K562 (cell line): Measurements from ENCODE around the gene SCYL1. TPM values are rescaled to one million over a fixed set of nuclear protein-coding genes. Genes with fewer than 3 reads are reported as not detected.

Experiments used
- KAT2B ChIP-seq: IDR thresholded peaks from one replicate; pipeline ENCODE4 v1.6.1; 2012; ENCODE audit warnings: low read depth, mild to moderate bottlenecking, control low read depth, inconsistent platforms, low read length, moderate library complexity
- MNT ChIP-seq, 2 experiments: fragments of 450-650 bp; conservative IDR thresholded peaks; 2 replicates each; pipeline ENCODE4 v1.6.1; 2017; ENCODE audit warnings: mild to moderate bottlenecking in 2 of 2, moderate library complexity in 2 of 2
- SMARCE1 ChIP-seq: fragments of 450-650 bp; IDR thresholded peaks from 2 replicates; pipeline ENCODE4 v1.7.1; 2016; ENCODE audit warnings: mild to moderate bottlenecking
- STAT6 ChIP-seq: sonication (generic); formaldehyde crosslinking; IDR thresholded peaks from 2 replicates; pipeline ENCODE4 v1.8.1; 2023; ENCODE audit warnings: mild to moderate bottlenecking, missing genetic modification reagents
- TBL1XR1 ChIP-seq, 2 experiments: IDR thresholded peaks; 2 replicates each; pipeline ENCODE4 v1.6.1; 2012; ENCODE audit warnings: improper control_type of control experiment in 2 of 2, low read length in 2 of 2, mild to moderate bottlenecking in 1 of 2
- ZBED1 ChIP-seq: IDR thresholded peaks from 2 replicates; pipeline ENCODE4 v1.6.1; 2014
- polyA plus RNA-seq, 8 experiments: library from polyadenylated mRNA; depleted of rRNA in 4 of 8; stranded (reverse) in 5 of 8; unstranded in 3 of 8; fragments of >200 nt; fragmentation: Nextera tagmentation in 2 of 8; fragmentation: Illumina TruSeq in 1 of 8; extraction: Ambion mirVana in 2 of 8; extraction: Trizol in 1 of 8; gene quantifications; 2 replicates each; pipeline versions ENCODE4 v1.2.1 to v1.2.3, GENCODE V29; 2011 to 2014; ENCODE audit warnings: inconsistent platforms in 1 of 8, missing spikeins in 1 of 8
- total RNA-seq, 7 experiments: library from RNA; depleted of rRNA in 6 of 7; stranded (reverse); fragments of >200 nt in 6 of 7; fragmentation: Illumina TruSeq in 2 of 7; extraction: Trizol in 2 of 7; gene quantifications; 2 replicates each; pipeline versions ENCODE4 v1.2.1 to v1.2.3, GENCODE V29; 2011 to 2021; ENCODE audit warnings: low replicate concordance in 1 of 7
- TF ChIP-seq, protein P1 (sequence below), 2 experiments: fragments of 450-650 bp; IDR thresholded peaks; 2 replicates each; pipeline ENCODE4 v1.6.1; 2016; ENCODE audit warnings: mild to moderate bottlenecking in 2 of 2, borderline replicate concordance in 1 of 2, low read depth in 1 of 2, moderate library complexity in 1 of 2
- TF ChIP-seq, protein P2 (sequence below): fragments of 250-450 bp; sonication (Bioruptor Pico); IDR thresholded peaks from 2 replicates; pipeline ENCODE4 v1.4.0; 2020

Gene SCYL1
- total and polyA plus RNA-seq, 9 of the 15 experiments (the other 6 are each of a cell fraction or from before 2014, with no cell fraction given) = 1.9 to 145 (median 57.6) TPM

GRCh38 chr11:65498977-65499712 lies 25.7 kb upstream of the SCYL1 start, which contains the start of gene MALAT1 (continued):
- TF ChIP-seq, protein P1, sequence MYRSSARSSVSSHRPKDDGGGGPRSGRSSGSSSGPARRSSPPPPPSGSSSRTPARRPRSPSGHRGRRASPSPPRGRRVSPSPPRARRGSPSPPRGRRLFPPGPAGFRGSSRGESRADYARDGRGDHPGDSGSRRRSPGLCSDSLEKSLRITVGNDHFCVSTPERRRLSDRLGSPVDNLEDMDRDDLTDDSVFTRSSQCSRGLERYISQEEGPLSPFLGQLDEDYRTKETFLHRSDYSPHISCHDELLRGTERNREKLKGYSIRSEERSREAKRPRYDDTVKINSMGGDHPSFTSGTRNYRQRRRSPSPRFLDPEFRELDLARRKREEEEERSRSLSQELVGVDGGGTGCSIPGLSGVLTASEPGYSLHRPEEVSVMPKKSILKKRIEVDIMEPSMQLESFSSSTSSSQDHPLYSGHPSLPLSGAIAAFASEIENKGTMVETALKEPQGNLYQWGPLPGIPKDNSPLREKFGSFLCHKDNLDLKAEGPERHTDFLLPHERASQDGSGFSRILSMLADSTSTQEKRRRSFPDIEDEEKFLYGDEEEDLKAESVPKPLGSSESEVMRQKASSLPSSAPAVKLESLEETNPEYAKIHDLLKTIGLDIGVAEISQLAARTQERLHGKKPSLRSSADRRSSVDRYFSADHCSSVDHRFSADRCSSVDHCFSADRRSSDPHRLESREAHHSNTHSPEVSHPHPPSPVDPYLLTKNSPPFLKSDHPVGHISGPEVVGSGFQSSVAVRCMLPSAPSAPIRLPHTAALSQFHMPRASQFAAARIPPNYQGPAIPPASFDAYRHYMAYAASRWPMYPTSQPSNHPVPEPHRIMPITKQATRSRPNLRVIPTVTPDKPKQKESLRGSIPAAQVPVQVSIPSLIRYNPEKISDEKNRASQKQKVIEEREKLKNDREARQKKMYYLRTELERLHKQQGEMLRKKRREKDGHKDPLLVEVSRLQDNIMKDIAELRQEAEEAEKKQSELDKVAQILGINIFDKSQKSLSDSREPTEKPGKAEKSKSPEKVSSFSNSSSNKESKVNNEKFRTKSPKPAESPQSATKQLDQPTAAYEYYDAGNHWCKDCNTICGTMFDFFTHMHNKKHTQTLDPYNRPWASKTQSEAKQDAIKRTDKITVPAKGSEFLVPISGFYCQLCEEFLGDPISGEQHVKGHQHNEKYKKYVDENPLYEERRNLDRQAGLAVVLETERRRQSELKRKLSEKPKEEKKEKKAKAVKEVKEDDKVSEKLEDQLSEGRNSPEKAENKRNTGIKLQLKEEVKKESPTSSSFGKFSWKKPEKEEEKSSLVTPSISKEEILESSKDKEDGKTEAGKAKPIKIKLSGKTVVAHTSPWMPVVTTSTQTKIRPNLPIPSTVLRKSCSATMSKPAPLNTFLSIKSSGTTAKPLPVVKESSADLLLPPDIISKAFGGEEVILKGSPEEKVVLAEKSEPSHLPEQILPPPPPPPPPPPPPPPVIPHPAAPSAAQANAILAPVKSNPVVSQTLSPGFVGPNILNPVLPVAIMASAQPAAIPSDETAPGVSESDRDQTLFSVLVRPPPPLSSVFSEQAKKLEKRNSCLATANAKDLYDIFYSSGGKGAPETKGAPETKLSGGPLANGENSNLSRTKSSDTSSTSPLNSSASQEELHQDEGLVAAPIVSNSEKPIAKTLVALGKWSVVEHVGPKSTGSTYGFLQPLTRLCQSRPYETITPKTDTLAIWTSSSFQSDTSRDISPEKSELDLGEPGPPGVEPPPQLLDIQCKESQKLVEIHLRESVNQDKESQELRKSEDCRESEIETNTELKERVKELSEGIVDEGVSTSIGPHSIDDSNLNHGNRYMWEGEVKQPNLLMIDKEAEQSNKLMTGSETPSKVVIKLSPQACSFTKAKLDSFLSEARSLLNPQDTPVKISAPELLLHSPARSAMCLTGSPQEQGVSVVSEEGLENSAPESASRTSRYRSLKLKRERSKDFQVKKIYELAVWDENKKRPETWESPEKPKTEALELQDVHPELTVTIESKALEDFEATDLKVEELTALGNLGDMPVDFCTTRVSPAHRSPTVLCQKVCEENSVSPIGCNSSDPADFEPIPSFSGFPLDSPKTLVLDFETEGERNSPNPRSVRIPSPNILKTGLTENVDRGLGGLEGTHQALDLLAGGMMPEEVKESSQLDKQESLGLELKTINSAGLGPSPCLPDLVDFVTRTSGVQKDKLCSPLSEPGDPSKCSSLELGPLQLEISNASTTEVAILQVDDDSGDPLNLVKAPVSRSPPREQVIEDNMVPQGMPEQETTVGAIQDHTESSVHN (IDR thresholded peaks at IDR 0.05; ENCODE audit: borderline replicate concordance in 1 of 2, low read depth in 1 of 2) = 0 out of 4 replicates have a peak, but pooled peaks of 1 of the 2 experiments have one; percentile 59
- TF ChIP-seq KAT2B = no peak
- TF ChIP-seq TBL1XR1 (IDR thresholded peaks at IDR 0.05; ENCODE audit: low read length in 2 of 2) = peak; percentile 87 to 92
- no peak for TF ChIP-seq SMARCE1
- TF ChIP-seq ZBED1 = peak; percentile 99
- TF ChIP-seq, protein P2, sequence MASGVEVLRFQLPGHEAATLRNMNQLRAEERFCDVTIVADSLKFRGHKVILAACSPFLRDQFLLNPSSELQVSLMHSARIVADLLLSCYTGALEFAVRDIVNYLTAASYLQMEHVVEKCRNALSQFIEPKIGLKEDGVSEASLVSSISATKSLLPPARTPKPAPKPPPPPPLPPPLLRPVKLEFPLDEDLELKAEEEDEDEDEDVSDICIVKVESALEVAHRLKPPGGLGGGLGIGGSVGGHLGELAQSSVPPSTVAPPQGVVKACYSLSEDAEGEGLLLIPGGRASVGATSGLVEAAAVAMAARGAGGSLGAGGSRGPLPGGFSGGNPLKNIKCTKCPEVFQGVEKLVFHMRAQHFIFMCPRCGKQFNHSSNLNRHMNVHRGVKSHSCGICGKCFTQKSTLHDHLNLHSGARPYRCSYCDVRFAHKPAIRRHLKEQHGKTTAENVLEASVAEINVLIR (CRISPR knock-in tag) = peak; percentile 32; the same call in 1 of the 2 replicates
- TF ChIP-seq STAT6 = no peak
- peak; percentile 45 to 75; a peak in 3 of 4 replicates for TF ChIP-seq MNT (conservative IDR thresholded peaks at IDR 0.05)
